ENCODE results near the gene LRIT2.
A peak's percentile ranks its signal among the peaks of the same experiment; 100 is the strongest.
"Not testable (repeated sequence)": the region's sequence is repeated elsewhere in the genome, so short reads cannot be mapped to it uniquely, and the experiment has no call there.

LRIT2 gene

DNA sequence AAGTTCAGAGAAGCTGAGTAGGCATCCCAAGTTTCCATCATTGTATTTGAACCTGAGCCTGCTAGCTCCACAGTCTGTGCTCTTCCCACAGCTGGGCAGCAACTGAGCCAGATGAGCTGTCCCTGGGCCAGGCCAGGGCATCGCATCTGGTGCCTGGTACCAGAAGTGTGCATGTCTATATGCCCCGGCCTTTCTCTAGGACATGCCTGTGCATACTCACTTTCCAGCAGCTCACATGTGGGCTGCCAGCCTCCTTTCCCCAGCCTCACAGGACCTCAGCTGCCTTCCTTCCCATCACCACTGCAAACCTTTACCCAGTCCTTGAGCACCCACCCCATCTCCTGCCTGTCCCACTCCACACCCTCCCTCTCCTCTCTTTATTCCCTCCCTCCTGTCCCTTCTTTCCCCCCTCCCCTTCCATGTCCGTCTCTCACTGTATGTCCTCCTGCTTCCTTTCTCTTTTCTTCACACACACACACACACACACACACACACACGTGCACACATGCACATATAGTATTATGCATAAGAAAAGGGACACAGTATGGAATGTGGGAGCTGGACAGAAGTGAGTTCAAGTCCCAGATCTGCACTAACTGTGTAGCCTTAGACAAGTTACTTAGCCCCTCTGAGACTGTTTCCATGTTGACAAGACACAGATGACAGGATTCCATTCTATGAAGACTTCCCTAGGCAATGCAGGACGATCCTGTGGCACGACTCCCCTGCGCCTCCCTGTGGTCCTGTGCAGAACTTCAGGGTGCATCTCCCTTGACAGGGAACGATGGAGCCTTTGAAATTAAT, 20.1 kb downstream of the LRIT2 start:
- peak; percentile 47 for DNase-seq

DNA sequence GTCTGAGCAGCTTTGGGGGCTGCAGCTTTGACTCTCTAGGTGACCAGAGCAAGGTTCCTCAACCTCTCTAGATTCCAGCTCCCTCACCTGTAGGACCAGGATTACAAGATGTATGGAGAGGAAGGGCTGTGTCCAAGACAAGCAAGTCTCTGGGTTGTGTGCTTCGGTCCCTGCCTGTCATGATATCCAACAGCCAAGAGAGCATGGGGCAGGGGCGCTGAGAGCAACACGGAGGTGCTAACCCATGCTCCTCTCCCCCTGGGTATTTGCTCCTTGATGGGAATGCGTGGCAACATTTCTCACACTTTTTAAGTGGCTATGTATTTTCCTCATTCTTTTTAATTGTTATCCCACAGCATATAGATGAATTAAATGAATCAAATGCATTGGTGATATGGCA, 20.7 kb downstream of the LRIT2 start:
- no peak for DNase-seq

DNA sequence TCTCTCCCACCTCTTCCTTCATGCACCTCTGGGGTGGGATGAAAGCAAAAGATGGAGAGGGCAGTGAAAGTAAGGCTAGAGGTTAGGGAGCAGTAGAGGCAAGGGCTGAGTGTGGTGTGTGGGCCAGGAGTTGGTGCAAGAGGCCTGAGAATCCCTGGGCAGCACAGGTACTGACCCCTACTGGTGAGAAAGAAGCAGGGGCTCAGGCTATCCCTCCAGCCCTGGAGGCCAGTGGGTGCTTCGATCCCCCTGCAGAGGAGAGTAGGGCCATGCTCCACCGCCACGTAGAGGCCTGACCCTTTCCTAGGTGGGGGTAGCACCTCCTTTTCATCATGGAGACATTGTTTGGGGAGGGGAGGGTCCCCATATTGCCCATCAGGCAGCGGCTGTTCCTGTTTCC, 21.2 kb downstream of the LRIT2 start:
- no peak for DNase-seq

DNA sequence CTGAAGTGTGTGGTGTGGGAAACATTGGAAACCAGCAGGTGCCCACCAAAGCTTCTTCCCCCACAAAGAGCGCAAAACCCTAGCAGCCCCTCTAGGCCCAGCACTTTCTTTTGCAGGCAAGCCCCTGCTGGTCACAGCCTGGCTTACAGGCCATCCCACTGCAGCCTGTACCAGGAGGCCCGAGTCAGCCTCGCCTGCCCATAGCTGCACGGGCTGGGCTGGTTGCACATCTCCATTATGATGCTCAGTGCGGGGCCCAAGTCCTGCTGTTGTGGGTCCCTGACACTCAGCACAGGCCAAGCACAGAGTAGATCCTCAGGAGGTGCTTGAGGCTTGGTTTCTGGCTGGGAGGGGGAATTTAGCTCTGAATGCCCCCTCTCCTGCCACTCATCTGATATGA, 23.0 kb downstream of the LRIT2 start:
- no peak for DNase-seq

DNA sequence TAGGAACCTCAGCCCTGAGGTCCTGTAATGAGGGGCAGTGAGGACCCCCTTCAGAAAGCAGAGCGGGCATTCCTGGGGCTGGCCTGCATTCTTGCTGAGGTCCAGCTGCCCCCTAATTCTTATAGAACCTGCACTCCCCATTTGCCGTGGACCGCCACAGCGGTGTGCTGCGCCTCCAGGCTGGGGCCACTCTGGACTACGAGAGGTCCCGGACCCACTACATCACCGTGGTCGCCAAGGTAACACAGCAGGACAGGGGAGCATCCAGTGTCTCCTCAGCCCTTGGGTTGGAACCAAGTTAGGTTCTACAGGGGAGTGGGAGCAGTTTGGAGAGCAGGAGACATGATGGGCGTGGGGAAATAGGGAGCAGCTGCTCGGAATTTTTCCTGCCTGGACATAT, 23.7 kb downstream of the LRIT2 start:
- DNase-seq, result no peak

DNA sequence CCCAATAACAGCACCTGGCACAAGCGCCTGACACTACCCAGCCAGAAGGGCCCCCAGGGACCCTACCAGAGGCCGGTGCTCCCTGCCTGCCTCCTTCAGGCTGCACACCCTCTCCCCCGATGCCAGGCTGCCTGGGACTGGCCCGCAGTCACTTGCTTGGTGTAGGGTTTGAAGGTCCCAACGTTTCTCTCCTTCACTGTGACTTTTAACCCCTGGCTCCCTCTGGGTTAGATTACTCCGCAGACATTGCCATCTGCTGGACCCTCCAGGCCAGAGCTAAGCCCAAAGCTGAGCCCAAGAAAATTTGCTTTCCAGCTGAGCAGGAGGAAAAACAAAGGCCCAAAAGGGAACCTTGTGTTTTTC, 24.1 kb downstream of the LRIT2 start:
- no peak for DNase-seq

DNA sequence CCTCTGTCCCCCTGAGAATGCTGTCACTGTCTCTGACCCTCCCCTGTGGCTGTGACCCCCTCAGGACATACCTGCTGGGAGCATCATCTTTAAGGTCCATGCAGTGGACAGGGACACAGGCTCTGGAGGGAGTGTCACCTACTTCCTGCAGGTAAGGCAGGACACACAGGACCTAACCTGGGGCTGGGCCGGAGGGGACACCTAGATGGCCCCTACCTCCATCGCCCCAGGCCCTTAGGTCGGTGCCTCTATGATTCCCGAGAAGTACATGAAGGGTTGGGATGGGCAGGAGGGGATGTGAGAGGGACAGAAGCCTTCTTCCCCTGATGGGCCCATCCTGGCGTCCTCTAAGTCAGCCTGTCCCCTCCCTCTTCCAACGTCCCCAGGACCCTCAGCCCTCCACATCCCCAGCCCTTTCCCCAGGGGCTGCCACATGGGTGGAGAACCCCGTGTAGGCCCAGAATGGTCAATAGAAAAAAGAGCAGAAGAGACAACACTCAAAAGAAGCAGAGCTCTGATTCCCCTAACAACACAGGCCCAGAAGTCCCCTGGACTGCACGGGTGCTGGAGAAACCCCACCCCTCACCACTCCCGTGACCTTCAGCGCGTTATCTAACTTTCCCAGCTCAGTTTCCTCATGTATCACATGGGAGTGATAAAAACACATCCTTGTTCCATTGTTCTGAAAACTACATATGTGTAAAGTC, 24.7 kb downstream of the LRIT2 start:
- DNase-seq, result no peak

DNA sequence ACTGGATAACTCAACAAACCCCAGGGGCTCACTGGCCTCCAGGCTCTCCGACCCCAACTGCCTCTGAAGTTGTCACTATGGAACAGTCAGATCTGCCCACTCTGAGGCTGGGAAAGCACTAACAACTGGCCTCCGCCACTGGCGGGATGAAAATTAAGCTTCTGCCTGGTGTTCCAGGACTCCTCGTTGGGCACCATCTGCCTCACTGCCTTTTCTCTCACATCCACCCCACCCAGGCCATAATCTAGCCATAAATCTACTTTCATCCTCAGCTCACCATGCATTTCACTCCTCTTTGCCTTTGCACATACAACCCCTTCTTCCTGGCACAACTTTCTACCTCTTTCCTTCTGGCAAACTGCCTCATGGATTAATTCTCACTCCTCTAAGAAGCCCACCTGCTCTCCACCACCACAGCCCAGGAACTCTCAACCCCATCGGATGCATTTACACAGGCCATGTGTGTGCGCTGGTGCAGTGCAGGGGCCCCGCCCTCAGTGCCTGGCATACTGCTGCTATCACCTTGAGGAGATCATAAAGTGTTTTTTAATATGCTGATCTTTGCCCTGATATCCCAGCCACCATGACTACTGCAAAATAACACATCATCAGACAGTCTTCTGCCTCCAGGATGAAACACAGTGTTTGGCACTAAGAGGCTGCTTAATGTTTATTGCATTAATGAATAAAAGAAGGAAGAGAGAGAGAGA, 27.0 kb downstream of the LRIT2 start:
- no peak for DNase-seq

DNA sequence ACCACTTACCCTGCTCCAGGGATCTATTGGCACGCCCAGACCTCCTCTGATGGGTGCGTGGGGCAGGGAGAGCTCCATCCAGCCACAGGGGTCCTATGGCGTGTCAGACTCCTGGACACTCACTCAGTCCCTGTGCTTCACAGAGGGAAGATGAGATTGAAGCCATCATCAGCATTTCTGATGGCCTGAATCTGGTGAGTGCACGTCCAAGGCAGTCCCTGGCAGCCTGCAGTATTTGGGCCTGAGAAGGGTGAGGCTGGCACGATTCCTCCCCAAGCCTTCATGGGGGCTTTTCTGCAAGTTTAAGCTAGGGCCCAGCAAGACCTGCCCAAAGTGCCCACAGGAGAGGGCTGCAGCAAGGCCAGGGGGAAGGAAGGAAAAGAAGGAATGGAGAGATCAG, 27.7 kb downstream of the LRIT2 start:
- no peak for DNase-seq

DNA sequence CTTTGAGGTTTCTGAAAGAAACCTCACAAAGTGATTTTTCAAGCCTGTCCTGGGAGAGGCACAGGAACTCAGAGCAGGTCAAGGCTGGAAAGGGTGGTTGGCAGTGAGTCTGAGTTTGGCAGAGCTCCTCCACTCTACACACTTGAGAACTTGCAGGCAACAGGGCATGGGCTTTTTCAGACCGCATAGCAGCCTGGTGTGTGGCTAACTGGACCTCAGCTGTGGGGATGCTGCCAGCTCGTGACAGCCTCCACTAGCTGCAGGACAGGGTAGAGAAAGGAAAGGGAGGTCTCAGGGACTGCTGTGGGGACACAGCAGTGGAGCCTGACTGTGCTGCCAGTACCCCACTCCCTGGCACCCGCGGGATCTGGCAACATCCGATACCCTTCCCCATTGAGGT, 28.4 kb downstream of the LRIT2 start:
- no peak for DNase-seq

DNA sequence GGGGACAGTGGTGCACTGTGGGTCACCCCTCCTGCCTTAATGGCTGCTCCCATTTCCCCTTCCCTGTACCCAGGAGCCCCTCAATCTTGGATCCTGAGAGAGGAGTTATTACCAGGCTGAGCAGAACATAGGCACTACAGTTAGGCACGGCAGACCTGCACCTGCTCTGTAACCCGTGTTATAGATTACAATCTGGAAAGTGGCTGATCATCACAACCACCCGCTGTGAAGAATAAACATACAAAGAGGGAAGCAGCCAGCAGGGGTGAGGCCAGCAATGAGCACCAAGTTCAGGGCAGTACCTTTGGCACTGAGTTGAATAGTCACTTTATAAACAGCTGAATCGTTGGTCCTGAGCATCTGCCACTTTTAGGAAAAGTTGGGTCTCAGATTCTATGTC, 29.3 kb downstream of the LRIT2 start:
- DNase-seq, result no peak

DNA sequence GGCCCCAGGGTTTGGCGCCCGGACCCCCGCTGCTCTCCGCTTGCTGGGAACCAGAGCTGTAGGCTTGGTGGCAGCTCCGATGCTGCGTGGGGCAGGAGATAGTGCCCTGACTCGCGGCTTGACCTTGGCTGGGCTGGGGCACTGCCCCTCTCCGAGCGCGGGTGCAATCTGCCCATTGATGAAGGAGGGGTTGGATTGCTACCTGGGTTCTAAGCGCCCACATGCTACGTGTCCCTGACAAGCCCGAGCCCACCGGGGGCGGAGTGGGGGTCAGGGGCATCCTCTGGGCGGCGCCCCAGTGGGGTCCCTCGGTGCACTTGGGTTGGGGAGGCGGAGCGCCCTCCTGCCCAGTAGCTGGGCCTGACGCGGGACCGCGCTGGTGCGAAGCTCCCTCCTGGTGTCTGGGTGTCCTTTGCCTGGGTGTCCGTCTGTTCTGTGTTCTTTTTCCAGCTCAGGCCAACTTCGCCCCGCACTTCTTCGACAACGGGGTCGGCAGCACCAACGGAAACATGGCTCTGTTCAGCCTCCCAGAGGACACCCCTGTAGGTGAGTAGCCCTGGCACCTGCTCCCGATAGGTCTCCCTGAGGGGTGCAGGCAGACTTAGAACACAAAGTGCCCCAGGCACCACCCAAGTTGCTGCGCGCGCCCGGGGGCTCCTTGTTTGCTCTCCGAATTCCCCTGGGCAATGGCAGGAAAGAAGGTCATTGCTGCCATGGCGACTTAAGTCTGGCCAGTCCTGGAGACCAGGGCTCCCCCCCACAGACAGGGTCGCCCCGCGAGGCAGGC, 30.1 kb downstream of the LRIT2 start:
- DNase-seq, result no peak

DNA sequence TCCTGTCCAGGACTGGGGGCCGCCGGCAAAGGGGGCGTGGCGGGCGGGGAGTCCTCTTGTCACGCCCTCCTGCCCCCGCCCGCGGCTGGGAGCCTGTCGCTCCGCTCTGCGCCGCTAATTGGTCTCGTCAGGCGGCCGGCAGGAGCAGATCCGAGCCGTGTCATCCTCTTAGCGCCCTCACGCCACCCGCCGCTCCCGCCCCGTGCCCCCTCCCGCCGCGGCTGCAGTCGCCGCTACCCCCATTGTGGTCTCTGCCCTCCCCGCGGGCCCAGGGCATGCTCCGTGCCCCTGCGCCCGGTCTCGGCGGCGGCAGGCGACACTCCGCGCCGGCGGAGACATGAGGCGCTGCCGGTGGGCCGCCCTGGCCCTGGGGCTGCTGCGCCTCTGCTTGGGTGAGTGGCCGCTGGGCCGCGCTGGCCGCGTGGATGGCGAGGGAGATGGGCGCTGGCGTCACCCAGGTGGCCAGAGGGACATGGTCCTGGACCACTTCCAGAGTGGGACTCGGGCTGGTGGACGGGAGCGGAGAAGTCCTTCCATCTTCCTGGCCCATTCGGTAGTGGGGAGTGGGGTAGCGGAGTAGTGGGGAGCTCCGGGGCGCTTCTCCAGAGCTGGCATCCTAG, 30.8 kb downstream of the LRIT2 start, which contains the start of gene CDHR1:
Gene CDHR1 (plus strand): TSS at position 114 of the 620 bp plus-strand sequence. CDS start 224 bp downstream, at position 338.
- DNase-seq, result peak; percentile 17

DNA sequence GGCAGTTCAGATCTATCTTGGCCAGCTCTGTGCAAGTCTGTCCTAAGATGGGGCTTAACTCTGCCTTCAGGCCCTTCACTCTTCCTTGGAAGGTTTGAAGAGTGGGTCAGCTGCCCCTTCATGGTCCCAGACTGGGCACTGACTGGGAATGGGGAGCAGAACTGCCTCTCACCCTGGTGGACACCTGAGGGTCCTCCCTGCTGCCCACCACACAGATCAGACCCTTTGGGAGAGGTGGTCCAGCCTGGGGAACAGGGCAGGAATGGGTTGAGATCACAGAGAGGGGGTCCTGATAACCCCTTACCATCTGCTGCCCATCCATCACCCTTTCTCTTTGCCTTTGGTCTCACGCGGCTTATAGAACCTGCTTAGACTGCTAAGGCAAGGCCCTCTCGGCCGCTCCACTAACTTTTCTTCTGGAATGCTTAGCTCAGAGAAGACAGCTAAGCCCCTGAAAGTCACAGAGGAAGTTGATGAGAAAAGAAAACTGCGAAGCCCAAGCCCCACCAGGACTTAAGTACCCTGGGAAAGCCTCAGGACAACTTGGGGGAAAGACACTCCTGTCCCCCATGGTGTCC, 31.4 kb downstream of the LRIT2 start:
- DNase-seq, result no peak

DNA sequence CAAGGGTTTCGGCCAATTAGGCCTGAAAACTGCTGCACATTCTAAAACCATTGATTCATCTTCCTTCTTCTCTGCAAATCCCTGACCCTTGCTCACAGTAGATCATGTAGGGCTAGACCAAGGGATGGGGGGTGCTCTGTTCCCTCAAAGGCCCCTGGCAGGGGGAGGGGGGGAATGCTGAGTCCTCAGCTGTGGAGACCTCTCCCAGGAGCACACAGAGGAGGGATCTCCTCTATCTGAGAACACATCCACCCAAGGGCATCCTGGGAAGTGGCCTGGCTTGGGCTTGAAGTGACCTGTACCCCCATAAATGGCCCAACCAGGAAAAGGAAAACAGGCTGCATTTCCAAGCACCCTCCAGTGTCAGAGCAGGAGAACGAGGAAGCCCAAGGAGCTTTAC, 32.0 kb downstream of the LRIT2 start:
- no peak for DNase-seq

DNA sequence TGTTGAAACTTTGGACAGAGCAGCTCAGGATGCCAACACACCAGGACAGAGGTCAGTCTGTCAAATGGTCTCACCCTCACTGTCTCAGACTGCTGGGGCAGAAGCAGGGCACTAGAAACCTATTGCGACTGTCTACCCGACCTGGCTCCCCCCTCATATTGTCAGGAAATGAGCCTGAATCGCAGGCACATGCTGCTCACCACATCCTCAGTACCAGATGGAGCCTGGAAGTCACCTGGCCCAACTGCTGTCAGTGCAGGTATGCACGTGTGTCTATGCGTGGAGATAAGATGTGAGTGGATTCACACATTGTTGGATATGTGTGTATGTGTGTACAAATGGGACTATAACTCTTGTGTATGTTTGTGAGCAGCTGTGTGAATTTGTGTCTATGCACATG, 34.2 kb downstream of the LRIT2 start:
- DNase-seq, result no peak

DNA sequence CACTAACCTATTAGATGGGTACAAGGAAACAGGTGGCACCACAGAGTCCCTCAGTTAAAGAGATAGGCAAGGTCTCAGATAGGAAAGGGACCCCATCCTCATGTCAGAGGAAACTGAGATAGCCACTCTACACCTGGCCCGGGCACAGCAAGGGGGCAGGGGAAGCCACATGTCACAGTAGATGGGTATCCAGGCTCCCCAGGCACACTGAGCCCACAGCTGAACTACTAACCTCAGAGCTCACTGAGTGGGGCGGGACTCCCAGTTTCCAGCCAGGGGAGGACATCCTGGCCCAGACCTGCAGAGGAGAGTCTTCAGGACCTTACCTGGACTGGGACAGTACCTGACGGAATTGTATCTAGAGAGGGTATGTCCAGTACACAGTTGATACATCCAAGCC, 34.7 kb downstream of the LRIT2 start:
- DNase-seq, result no peak

DNA sequence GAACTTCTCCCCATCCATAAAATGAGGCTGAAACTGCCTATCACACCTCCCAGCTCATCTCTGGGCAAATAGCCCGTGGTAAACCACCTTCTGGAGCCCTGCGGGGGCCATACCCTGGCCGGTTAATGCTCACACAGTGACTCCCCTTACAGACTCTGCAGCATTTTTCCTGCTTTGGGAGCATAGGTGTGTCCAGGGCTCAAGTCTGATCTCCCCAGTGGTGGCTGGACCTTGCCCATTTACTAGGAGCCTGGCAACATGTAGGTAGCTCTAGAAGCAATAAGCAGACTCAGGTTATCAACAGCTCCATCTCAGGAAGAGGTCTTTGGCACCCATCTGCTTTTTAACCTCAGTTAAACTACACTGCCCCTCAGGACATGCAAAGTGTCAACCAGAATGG, 36.5 kb downstream of the LRIT2 start:
- no peak for DNase-seq

DNA sequence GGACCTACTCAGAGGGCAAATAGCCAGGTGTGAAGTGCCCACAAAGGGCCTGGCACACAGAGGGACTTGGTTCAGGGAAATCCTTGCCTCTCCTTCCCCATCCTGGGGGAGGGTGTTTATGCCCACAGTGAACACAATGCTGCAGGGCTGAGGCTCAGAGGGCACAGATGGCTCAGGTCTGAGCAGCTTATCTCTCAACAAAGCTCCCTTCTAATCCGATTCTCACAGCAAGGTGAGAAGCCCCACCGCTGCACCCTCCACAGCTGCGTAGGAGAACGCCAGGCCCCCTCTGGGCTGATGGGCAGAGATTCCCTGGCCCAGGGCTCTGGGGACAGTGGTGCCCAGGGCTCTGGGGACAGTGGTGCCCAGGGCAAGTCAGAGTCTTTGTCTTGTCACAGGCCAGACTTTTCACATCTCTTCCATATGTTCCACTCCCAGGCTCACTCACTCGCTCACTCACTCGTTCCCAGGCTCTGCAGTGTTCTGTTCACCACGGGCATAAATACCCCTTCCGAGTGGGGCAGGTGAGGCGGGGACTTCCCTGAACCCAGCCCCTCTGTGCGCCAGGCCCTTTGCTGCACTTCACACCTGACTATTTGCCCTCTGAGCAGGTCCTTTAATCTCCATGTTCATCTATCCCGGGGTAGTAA, 39.7 kb downstream of the LRIT2 start:
- DNase-seq, result no peak

DNA sequence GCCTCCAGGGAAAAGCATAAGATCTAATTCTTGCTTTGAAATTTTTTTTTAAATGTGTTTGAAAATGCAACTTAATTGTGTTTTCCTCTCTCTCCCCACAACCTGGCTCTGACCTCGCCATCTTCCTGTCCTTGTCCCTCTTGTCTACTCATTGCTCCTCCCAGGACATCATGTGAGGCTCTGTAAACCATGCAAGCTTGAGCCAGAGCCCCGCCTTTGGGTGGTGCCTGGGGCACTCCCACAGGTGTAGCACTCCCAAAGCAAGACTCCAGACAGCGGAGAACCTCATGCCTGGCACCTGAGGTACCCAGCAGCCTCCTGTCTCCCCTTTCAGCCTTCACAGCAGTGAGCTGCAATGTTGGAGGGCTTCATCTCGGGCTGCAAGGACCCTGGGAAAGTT, 40.8 kb downstream of the LRIT2 start:
- DNase-seq, result no peak

DNA sequence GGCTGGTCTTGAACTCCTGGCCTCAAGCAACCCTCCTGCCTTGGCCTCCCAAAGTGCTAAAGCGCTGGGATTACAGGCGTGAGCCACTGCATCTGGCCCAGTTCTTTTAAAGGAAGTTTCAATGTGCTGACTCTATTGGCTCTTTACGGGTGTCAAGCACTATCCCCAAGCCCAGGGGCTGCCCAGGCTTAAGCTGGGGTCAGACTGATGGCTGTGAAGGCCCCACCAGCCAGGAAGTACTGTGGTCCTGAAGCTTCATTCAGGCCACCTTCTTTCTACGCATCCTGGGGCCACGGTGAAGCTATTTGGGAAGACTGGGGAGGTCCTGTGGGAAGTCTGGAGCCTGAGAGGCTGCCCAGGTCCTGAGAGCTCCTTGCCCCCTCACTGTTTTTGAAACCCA, 43.7 kb downstream of the LRIT2 start:
- no peak for DNase-seq

DNA sequence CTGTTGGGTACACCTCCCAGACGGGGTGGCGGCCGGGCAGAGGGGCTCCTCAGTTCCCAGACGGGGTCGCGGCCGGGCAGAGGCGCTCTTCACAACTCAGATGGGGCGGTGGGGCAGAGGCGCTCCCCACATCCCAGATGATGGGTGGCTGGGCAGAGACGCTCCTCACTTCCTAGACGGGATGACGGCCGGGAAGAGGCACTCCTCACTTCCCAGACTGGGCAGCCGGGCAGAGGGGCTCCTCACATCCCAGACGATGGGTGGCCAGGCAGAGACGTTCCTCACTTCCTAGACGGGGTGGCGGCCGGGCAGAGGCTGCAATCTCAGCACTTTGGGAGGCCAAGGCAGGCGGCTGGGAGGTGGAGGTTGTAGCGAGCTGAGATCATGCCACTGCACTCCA, 45.0 kb downstream of the LRIT2 start:
- not testable (repeated sequence) for DNase-seq
